ENCODE measurements around the gene VPS13C. TPM values are rescaled to one million over a fixed set of nuclear protein-coding genes. Genes with fewer than 3 reads are reported as not detected.

The VPS13C gene
- total RNA-seq, 1 donor from 2014 or later = 38.7 TPM

- no peak overlapping the region for H3K27ac Mint-ChIP-seq
- no peaks in the 10 kb centered on the region for H3K36me3 Mint-ChIP-seq
Measured at GRCh38 chr15:61841466-61841865, 218.8 kb downstream of the VPS13C start.

GRCh38 chr15:61840090-61840489 lies 220.2 kb downstream of the VPS13C start:
- Mint-ChIP-seq H3K27ac (no peak overlapping the region), H3K4me3 (no peak overlapping the region), H3K27me3 (peaks cover 5% of the 10 kb centered on the region), H3K36me3 (no peaks in the 10 kb centered on the region), H3K4me1 (ENCODE audit: unreplicated experiment) (no peaks in the 10 kb centered on the region), H3K9me3 (no peaks in the 10 kb centered on the region)
- no peak for DNase-seq (ENCODE audit: extremely low spot score, unreplicated experiment)
- no peak for TF ChIP-seq CTCF (conservative IDR thresholded peaks at IDR 0.05)

More at GRCh38 chr15:61841466-61841865, 218.8 kb downstream of the VPS13C start:
- Mint-ChIP-seq H3K9me3 (no peaks in the 10 kb centered on the region), H3K4me3 (no peak overlapping the region), H3K4me1 (ENCODE audit: unreplicated experiment) (no peaks in the 10 kb centered on the region), H3K27me3 (peaks cover 5% of the 10 kb centered on the region)
- TF ChIP-seq CTCF (conservative IDR thresholded peaks at IDR 0.05) = no peak
- DNase-seq (ENCODE audit: extremely low spot score, unreplicated experiment) = no peak

GRCh38 chr15:61839546-61839945 lies 220.7 kb downstream of the VPS13C start:
- Mint-ChIP-seq H3K4me3 (no peak overlapping the region), H3K9me3 (no peaks in the 10 kb centered on the region), H3K27me3 (peaks cover 5% of the 10 kb centered on the region), H3K4me1 (ENCODE audit: unreplicated experiment) (no peaks in the 10 kb centered on the region), H3K36me3 (no peaks in the 10 kb centered on the region), H3K27ac (no peak overlapping the region)
- DNase-seq (ENCODE audit: extremely low spot score, unreplicated experiment) = no peak
- TF ChIP-seq CTCF (conservative IDR thresholded peaks at IDR 0.05) = no peak

DNA sequence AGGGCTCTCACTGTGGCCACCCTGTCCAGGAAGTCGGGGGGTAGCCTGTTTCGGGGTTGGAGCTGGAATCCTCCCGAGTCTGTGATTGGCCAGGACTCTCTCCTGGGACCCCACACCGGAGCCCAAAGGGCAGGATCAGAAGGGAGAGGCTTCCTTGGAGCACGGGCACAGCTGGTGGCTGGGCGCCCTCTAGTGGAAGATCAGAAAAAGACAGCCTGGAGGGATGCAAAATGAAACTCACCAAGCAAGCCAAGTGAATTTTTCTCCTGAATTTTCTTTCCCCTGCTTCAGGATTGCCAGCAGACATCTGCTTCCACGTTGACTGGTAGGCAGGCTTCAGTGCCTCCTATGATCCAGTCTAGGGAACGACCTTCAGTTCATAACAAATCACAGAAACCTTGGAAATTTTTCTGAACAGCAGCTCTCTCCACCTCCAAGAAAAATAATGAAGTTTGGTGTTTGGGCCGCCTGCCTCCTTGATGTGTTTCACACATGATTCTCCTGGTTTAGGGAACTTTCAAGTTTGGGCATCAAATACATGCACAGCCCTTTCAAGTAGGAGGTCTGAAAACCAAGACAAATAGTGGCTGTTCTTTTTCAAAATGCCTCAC lies 224.6 kb downstream of the VPS13C start:
- Mint-ChIP-seq H3K9me3 (no peaks in the 10 kb centered on the region), H3K27me3 (peaks cover 15% of the 10 kb centered on the region), H3K4me3 (no peak overlapping the region), H3K27ac (no peak overlapping the region), H3K36me3 (no peaks in the 10 kb centered on the region), H3K4me1 (ENCODE audit: unreplicated experiment) (no peaks in the 10 kb centered on the region)
- TF ChIP-seq CTCF (conservative IDR thresholded peaks at IDR 0.05) = peak; percentile 97
- DNase-seq (ENCODE audit: extremely low spot score, unreplicated experiment) = no peak

DNA sequence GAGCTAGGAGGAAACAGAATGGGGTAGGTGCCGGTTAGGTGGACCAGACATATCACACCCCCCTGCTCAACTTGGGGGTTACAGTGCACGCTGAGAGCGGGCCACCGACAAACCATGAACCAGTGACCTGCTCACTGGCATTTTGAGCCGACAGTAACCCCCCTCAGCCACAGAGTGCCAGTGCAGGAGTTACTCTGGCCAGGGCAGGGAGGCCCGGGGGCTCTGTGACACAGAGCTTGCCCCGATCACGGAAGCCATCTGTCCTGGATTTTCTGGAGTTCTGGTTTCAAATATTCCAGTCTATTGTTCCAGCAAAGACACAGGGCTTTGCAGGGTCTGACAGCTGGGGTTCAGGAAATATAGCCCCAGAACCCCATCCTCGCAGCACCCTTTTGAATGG lies 225.2 kb downstream of the VPS13C start:
- Mint-ChIP-seq H3K36me3 (no peaks in the 10 kb centered on the region), H3K4me3 (no peak overlapping the region), H3K4me1 (ENCODE audit: unreplicated experiment) (no peaks in the 10 kb centered on the region), H3K27me3 (peaks cover 15% of the 10 kb centered on the region), H3K27ac (no peak overlapping the region), H3K9me3 (no peaks in the 10 kb centered on the region)
- TF ChIP-seq CTCF (conservative IDR thresholded peaks at IDR 0.05) = no peak
- no peak for DNase-seq (ENCODE audit: extremely low spot score, unreplicated experiment)
